SK-N-MC (cell line): ENCODE results near the gene KNTC1.

ENCODE experiments used
- DNase-seq: peaks from one replicate; pipeline ENCODE4 v3.0.0-alpha.2; 2011; ENCODE audit warnings: low read depth, low spot score
- H3K27ac ChIP-seq: fragments of 200-600 bp; sonication (generic); 2 replicates; pipeline ENCODE4 v1.5.1; 2016; ENCODE audit warnings: mixed run types
- H3K36me3 ChIP-seq: fragments of 200-600 bp; sonication (generic); 2 replicates; pipeline ENCODE4 v1.6.1; 2017; ENCODE audit warnings: antibody characterized with exemption, low read length, mixed read lengths; ENCODE audit not compliant: insufficient read depth
- H3K4me3 ChIP-seq: fragments of 200-600 bp; sonication (generic); 2 replicates; pipeline ENCODE4 v1.5.1; 2016
- H3K9ac ChIP-seq: fragments of 200-600 bp; sonication (generic); 2 replicates; pipeline ENCODE4 v1.8.0; 2017; ENCODE audit warnings: mixed run types, mixed read lengths; ENCODE audit not compliant: insufficient read length
- H3K9me3 ChIP-seq: fragments of 200-600 bp; sonication (generic); 2 replicates; pipeline ENCODE4 v1.6.1; 2017; ENCODE audit warnings: low read depth, mild to moderate bottlenecking, antibody characterized with exemption, low read length, moderate library complexity, mixed read lengths
- EZH2 ChIP-seq: fragments of 200-600 bp; sonication (generic); IDR thresholded peaks from one replicate; pipeline ENCODE4 v1.6.1; 2017; ENCODE audit warnings: antibody characterized with exemption
- FOXP2 ChIP-seq: optimal IDR thresholded peaks from 2 replicates; pipeline ENCODE3; 2011; ENCODE audit warnings: mild to moderate bottlenecking, moderate library complexity; ENCODE audit not compliant: insufficient read depth; ENCODE audit errors: extremely low read length, control extremely low read depth
- POLR2AphosphoS5 ChIP-seq: IDR thresholded peaks from 2 replicates; pipeline ENCODE4 v1.6.1; 2012; ENCODE audit warnings: mild to moderate bottlenecking, low read depth, low read length, borderline replicate concordance

Gene KNTC1

DNA sequence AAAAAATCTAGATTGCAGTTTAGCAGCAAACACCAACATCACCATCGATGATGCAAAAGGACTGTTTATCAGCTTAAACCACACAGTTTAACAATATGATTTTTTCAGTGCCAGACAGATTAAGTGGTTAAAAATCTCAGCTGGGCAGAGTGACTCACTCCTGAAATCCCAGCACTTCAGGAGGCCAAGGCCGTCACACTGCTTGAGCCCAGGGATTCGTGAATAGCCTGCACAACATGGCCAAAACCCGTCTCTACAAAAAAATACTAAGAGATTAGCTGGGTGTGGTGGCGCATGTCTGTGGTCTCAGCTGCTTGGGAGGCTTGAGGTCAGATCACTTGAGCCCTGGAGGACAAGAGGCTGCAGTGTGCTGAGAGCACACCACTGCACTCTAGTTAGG is 9.2 kb upstream of the KNTC1 start:
- Histone ChIP-seq H3K9ac (no peak overlapping the region), H3K27ac (no peak overlapping the region), H3K9me3 (no peaks in the 10 kb centered on the region), H3K4me3 (no peak overlapping the region), H3K36me3 (peaks cover 98% of the 10 kb centered on the region)
- TF ChIP-seq FOXP2: no peak
- no peak for TF ChIP-seq EZH2
- DNase-seq: no peak

DNA sequence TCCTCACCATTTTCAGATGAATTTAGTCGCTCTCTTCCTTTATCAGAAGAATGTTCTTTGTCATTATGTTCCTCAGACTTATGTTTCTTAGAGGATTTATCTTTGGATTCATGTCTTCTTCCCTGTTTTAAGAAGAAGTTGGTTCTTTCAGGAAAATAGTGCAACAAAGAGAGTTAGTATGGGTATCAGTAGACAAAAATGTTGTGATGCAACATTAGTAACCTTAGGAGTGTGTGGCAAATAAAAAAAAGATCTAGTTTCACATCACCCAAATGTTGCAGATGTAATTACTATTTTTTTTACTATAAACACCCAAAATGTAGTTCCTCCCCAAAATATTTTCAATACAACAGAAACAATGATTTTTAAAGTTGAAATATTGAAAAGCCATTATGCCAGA is 8.1 kb upstream of the KNTC1 start:
- no peak overlapping the region for H3K27ac ChIP-seq
- DNase-seq: no peak

DNA sequence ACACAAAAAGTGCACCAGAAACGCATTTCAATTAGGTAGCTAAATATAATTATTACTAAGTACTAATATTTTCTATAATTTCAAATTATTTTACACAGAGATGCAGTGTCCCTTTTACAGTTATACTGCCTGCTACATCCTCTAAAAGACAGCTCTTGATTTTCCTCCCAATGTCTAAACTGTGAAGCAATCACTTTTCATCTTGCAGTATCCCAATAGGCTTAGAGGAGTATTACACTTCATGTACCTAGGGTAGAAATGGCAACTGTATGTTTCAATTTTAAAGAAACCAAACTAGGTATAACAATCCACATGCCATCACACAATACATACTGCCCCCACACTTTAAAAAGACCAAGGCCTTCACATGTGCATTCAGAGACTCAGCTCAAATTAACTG is 7.6 kb upstream of the KNTC1 start:
- Histone ChIP-seq H3K27ac (0 out of 2 replicates have a peak overlapping the region, but pooled peaks have one; percentile 49), H3K9ac (peak overlapping the region; percentile 7), H3K36me3 (peaks cover 100% of the 10 kb centered on the region), H3K9me3 (no peaks in the 10 kb centered on the region), H3K4me3 (no peak overlapping the region)
- TF ChIP-seq EZH2: no peak
- TF ChIP-seq FOXP2: no peak
- no peak for TF ChIP-seq POLR2AphosphoS5
- DNase-seq: no peak

More for the DNA sequence above, 8.1 kb upstream of the KNTC1 start:
- Histone ChIP-seq H3K4me3 (no peak overlapping the region), H3K36me3 (peaks cover 100% of the 10 kb centered on the region), H3K9ac (no peak overlapping the region), H3K9me3 (no peaks in the 10 kb centered on the region)
- TF ChIP-seq POLR2AphosphoS5 (no peak), FOXP2 (no peak), EZH2 (no peak)

DNA sequence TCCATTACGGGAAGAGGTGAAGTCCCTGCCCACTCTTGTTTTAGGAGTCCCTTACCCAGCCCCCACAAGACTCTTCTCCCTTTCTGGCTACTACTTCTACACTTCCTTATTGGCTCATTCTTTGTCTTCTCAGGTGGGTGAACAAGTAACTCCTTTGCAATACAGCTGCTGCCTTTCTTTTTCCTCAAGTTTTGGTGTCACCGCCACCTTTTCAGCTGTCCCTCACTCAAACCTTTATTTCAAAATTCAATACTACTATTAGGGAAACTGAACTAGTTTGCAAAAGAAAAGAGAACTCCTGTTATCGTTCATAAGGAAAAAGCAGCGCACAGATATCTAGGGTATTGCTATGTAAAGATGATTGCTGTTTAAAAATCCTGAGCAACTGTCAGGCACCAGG is 6.4 kb upstream of the KNTC1 start:
- no peak for DNase-seq
- TF ChIP-seq POLR2AphosphoS5: no peak
- TF ChIP-seq EZH2: no peak
- TF ChIP-seq FOXP2: no peak
- H3K36me3 ChIP-seq: peaks cover 99% of the 10 kb centered on the region

DNA sequence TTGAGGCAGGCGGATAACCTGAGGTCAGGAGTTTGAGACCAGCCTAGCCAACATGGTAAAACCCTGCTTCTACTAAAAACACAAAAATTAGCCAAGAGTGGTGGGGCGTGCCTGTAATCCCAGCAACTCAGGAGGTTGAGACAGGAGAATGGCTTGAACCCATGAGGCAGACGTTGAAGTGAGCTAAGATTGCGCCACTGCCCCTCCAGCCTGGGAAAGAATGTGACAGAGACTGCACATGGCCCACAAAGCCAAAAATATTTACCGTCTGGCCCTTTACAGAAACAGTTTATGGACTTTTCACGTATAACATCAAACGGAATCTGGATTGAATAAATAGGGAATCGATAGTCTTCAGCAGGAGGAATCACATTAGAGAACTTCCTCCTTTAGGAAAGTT is 3.8 kb upstream of the KNTC1 start:
- H3K9me3 ChIP-seq: no peaks in the 10 kb centered on the region
- H3K4me3 ChIP-seq: peak overlapping the region; percentile 95
- DNase-seq: no peak
- peak overlapping the region; percentile 99 for H3K9ac ChIP-seq
- H3K36me3 ChIP-seq: peaks cover 78% of the 10 kb centered on the region
- TF ChIP-seq FOXP2 (no peak), EZH2 (no peak), POLR2AphosphoS5 (no peak)
- H3K27ac ChIP-seq: peak overlapping the region; percentile 29

More for the DNA sequence above, 6.4 kb upstream of the KNTC1 start:
- peak overlapping the region; percentile 49 for H3K27ac ChIP-seq
- H3K9me3 ChIP-seq: no peaks in the 10 kb centered on the region
- H3K9ac ChIP-seq: no peak overlapping the region
- H3K4me3 ChIP-seq: no peak overlapping the region

DNA sequence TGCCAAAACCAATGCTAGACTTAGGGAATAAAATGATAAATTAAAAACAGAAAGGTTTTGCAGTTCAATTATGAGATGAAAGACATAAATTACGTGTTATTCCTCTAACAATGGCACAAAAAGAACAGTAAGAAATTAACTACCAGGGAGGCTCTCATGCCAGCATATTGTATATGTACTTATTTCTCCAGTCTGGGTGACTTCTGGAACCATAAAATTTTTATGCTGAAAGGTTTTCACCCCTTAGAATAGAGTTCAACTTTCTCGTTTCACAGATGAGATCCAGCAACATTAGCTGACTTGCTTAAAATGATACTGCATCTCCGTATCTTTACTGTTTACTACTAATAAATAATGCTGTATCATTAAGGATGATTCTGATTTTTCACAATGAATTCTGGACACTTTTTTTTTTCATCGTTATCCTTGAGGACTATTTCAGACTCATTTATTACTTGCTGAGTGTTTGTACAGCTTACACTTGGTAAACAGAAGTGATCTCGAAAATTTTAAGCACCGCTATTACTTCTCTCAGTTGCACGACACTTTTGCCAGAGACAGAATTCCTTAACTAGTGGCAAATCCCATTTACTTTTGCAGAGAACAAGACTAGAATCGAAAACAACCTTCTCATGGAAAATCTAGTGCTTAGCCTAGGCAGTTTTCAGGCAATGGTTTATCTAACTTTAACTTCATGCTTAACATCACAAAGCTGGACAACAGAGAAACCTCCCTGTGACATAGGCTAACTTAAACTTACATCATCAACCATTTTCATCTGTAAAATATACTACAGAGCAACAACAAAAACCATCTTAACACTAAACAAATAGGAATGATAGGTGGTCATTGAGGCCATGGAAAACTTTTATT is 3.0 kb upstream of the KNTC1 start:
- Histone ChIP-seq H3K4me3 (peak overlapping the region; percentile 95), H3K36me3 (peaks cover 76% of the 10 kb centered on the region), H3K9me3 (no peaks in the 10 kb centered on the region), H3K9ac (peak overlapping the region; percentile 99), H3K27ac (peak overlapping the region; percentile 10)
- no peak for DNase-seq
- no peak for TF ChIP-seq EZH2
- TF ChIP-seq POLR2AphosphoS5: no peak
- no peak for TF ChIP-seq FOXP2

DNA sequence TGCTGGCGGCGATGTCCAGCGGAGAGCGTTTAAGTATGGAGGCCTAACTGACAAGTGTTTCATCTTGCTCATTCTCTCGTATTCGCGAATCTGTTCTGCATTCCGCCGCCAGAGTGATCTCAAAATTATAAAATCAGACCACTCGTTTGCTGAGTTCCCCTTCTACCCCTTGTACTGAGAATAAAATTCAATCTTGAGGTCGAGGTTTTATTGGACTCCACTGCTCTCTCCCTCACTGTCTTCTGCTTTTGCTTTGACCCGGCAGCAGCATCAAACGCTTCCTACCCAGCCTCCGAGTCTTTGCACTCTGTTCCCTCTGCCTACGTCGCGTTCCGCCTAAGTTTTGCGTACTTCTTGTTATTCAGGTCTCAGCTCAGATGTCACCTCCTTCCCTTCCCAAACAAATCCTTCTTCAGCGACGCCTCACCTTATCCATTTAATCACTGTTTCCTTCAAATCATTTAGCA is 462 bp downstream of the KNTC1 start:
- H3K9ac ChIP-seq: peak overlapping the region; percentile 86
- peaks cover 71% of the 10 kb centered on the region for H3K36me3 ChIP-seq
- H3K4me3 ChIP-seq: peak overlapping the region; percentile 92
- no peak for DNase-seq
- H3K27ac ChIP-seq: peak overlapping the region; percentile 86
- no peaks in the 10 kb centered on the region for H3K9me3 ChIP-seq
- TF ChIP-seq FOXP2: no peak
- no peak for TF ChIP-seq EZH2
- TF ChIP-seq POLR2AphosphoS5: no peak

DNA sequence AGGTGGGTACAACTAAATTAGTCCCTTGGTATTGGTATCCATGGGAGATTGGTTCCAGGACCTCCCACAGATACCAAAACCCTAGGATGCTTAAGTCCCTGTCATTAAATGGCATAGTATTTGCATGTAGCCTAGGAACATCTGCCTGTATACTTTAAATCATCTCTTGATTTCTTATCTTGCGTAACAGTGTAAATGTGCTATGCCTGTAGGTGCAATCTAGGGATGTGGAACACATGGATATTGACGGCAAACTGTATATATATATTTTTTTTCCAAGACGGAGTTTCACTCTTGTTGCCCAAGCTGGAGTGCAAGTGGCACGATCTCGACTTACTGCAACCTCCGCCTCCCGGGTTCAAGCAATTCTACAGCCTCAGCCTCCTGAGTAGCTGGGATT is 1.5 kb downstream of the KNTC1 start:
- H3K36me3 ChIP-seq: peaks cover 70% of the 10 kb centered on the region
- H3K9me3 ChIP-seq: no peaks in the 10 kb centered on the region
- no peak for DNase-seq
- peak overlapping the region; percentile 86 for H3K9ac ChIP-seq
- TF ChIP-seq EZH2 (no peak), POLR2AphosphoS5 (no peak), FOXP2 (no peak)
- H3K27ac ChIP-seq: no peak overlapping the region
- H3K4me3 ChIP-seq: peak overlapping the region; percentile 92

DNA sequence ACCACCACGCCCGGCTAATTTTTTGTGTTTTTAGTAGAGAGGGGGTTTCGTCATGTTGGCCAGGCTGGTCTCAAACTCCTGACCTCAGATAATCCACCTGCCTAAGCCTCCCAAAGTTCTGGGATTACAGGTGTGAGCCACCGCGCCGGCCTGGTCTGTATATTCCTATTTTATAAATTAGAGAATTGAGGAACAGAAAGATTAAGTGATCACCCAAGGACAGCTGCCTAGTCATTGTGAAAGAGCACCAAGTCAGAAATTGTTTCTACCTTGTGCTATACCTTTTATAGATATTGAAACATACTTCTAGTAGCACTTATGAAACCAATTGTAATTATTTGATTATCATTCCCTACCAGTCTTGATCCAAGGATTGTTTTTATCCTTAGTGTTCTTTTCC is 1.9 kb downstream of the KNTC1 start:
- no peak for TF ChIP-seq EZH2
- no peak for TF ChIP-seq POLR2AphosphoS5
- TF ChIP-seq FOXP2: no peak
- Histone ChIP-seq H3K9me3 (no peaks in the 10 kb centered on the region), H3K9ac (no peak overlapping the region), H3K36me3 (peaks cover 70% of the 10 kb centered on the region), H3K4me3 (no peak overlapping the region), H3K27ac (no peak overlapping the region)
- no peak for DNase-seq

DNA sequence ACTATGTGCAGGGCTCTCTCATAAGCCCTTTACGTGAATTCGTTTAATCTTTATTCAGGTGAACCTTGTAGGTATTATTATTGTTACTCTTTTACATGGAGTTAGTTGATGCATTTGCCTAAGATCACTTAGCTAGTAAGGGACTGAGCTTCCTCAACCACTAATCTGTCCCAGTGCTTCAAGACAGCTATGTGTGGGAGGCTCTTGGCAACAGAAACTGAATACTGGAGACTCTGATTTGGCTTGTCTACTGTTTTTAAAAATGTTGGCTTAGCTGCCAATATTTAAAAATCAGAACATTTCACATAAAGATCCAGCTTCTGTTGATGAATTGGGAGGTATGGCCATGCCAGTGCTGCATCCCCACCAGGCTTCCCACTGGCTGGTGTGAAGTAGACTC is 6.8 kb downstream of the KNTC1 start:
- Histone ChIP-seq H3K9ac (no peak overlapping the region), H3K27ac (no peak overlapping the region), H3K36me3 (peaks cover 82% of the 10 kb centered on the region), H3K4me3 (no peak overlapping the region), H3K9me3 (no peaks in the 10 kb centered on the region)
- TF ChIP-seq FOXP2: no peak
- TF ChIP-seq POLR2AphosphoS5: no peak
- TF ChIP-seq EZH2: no peak
- DNase-seq: no peak
